GM03348 (cell line): ENCODE measurements around the gene TAF4.
"Not testable (repeated sequence)": the region's sequence is repeated elsewhere in the genome, so short reads cannot be mapped to it uniquely, and the experiment has no call there.

Experiments used
- DNase-seq: peaks from one replicate; pipeline ENCODE4 v3.0.0; 2012; ENCODE audit warnings: low spot score

TAF4 gene, protein sequence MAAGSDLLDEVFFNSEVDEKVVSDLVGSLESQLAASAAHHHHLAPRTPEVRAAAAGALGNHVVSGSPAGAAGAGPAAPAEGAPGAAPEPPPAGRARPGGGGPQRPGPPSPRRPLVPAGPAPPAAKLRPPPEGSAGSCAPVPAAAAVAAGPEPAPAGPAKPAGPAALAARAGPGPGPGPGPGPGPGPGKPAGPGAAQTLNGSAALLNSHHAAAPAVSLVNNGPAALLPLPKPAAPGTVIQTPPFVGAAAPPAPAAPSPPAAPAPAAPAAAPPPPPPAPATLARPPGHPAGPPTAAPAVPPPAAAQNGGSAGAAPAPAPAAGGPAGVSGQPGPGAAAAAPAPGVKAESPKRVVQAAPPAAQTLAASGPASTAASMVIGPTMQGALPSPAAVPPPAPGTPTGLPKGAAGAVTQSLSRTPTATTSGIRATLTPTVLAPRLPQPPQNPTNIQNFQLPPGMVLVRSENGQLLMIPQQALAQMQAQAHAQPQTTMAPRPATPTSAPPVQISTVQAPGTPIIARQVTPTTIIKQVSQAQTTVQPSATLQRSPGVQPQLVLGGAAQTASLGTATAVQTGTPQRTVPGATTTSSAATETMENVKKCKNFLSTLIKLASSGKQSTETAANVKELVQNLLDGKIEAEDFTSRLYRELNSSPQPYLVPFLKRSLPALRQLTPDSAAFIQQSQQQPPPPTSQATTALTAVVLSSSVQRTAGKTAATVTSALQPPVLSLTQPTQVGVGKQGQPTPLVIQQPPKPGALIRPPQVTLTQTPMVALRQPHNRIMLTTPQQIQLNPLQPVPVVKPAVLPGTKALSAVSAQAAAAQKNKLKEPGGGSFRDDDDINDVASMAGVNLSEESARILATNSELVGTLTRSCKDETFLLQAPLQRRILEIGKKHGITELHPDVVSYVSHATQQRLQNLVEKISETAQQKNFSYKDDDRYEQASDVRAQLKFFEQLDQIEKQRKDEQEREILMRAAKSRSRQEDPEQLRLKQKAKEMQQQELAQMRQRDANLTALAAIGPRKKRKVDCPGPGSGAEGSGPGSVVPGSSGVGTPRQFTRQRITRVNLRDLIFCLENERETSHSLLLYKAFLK

DNA sequence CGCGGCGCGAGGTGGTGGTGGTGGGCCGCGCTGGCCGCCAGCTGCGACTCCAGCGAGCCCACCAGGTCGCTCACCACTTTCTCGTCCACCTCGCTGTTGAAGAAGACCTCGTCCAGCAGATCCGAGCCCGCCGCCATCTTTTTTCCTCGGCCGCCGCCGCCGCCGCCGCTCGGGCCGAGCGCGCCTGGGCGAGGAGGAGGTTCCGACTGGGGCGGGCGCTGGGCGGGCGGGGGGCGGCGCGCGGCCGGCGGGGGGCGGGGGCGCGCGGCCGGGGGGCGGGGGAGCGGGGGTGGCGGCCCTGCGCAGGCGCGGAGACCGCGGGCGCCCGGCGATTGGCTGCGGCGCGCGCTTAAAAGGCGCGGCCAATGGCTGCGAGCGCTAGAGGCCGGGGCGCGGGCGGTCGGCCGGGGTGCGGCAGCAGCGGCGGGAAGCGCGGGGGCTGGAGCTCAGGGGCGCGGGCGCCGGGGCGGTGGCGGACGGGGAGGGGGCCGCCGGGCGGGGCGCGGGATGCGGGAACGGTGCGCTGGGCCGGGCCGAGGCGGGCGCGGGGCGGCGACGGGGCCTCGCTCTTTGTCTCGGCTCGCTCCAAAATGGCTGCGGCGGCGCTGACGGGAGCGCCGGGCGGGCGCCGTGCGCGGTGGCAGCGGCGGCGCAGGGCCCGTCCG is at the start of gene TAF4:
Gene TAF4 (minus strand): TSS at position 208 of the 665 bp plus-strand sequence. CDS start 71 bp downstream, at position 137.
- DNase-seq = peak; percentile 100

DNA sequence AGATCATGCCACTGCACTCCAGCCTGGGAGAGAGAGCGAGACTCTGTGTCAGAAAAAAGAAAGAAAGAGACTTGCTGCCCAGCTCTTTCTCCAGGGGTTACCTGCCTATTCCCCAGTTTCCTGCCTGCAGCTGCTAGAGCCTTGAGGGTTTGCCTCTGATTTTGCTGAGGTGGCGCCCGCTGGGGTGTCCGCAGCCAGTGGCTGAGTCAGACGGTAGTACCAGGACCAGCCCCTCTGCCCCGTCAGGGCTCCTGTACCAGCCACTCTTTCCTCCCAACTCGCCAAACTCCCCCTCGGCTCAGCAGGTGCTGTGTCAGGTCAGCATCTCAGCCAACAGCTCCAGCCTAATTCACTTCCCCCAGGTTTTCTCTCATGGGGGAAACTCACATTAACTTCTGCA is 49.2 kb upstream of the TAF4 start:
- no peak for DNase-seq

DNA sequence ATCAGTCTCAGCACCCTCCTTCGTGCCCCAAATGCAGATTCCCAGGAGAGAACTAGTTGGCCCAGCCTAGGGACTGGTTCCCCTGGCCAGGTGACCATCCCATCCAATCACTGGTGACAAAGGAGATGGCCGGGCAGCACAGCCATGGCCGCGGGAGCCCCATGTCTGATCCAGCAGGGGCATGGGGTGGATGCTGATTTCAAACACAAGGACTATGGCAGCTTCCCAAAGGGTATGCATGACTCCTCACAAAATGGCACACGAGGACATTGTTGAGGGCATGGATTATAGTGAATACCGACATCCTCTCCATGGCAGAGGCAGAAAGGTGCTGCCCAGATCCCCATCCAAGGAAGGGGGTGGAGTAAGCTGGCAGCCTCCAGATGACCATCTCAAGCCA is 46.7 kb upstream of the TAF4 start:
- no peak for DNase-seq

DNA sequence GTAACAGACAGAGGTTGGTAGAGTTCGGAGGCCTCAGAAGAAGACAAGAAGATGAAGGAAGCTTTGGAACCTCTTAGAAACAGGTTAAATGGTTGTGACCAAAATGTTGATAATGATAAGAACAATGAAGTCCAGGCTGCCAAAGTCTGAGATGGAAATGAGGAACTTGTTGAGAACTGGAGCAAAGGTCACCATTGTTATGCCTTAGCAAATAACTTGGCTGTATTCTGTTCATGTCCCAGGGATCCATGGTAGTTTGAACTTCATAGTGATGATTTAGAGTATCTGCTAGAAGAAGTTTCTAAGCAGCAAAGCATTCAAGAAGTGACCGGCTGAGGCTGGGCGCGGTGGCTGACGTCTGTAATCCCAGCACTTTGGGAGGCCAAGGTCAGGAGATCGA is 45.5 kb upstream of the TAF4 start:
- DNase-seq = no peak

DNA sequence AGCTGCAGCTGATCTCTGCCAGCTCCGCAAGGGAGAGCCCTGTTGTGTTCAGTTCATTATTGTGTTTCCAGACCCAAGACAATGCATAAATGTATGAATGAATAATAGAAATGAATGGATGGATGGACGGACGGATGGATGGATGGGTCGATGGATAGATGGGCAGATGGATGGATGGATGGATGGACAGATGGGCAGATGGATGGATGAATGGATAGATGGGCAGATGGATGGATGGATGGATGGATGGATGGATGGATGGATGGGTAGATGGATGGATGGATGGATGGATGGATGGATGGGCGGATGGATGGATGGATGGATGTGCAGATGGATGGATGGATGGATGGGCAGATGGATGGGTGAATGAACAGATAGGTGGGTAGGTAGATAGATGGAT is 39.9 kb upstream of the TAF4 start:
- DNase-seq = no peak

DNA sequence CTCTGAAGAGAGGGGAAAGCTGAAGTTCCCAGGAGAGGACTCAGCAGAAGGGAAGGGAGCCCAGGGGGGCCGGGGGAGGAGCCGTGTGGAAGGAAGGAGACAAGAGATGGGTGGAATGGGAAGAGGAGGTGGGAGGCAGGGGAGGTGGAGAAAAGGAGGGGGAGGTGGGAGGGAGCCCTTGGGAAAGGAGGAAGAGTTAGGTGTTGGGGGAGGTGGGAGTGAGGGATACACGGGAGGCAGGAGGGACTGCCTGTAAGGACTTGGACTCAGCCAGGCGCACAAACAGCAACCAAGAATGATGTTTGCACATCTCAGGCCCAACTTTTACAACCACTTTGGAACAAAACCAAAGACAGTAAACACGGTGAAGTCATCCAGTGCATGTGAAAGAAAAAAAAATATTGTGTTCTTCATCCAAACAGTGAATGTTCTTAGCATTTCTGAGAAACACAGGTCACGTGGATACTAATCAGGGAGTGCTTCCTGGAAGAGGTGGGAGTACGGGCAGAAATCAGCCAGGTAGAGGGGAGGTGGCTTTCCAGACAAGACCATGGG is 39.2 kb upstream of the TAF4 start:
- peak; percentile 47 for DNase-seq

DNA sequence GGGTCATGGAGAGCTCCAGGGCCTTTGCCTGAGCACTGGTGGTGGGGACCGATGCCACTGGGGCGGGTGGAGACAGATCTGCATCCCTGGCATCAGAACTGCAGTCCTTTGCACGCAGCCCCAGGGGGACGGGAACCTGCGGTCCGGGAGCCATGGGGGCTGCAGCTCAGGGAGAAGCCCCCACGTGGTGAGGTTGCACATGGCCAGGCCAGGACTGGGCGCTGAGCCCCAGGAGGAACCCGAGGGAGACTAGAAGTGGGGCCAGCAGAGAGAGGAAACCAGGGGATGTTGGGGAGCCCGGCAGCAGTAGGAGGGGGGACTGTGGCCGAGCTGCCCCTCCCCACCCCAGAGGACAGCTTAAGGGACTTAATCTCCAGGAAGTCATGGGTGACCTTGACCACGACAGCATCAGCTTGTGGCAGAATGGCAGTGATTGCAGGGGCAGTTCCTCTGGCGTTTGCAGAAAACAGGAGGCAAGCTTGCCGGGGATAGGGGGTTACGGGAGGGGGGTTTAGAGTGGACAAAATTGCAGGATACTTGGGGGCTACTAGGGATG is 38.6 kb upstream of the TAF4 start:
- no peak for DNase-seq

DNA sequence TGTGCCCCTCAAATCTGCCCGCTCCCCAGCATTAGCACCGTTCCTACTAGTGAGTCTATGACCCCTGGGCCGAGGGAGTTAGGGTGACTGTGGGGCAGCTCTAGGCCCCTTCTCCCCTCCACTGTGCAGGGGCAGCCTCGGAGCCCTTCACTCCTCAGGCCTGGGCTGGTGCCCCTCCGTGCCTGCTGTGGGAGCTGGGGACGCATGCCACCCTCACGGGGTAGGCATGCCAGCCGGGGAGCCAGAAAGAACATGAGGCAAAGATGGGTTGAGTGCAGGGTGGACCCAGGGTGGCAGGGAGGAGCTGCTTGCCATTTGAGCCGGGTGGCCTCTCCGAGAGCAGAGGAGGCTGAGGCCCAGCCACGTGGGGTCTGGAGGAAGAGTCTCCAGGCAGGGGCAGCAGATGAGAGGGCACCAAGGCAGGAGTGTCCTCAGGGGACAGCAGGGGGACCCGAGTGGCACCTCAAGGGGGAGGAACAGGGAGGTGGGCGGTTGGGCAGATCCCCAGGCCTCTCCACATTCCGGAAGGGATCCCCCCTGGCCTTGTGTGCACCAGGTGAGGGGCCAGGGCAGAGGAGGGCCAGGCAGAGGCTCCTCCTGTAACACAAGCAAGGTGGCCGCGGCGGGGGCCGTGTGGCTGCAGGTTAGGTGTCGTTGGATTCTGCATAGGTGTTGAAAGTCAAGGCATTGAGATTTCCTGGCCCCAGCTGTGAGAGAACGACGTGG is 38.0 kb upstream of the TAF4 start:
- DNase-seq = no peak

DNA sequence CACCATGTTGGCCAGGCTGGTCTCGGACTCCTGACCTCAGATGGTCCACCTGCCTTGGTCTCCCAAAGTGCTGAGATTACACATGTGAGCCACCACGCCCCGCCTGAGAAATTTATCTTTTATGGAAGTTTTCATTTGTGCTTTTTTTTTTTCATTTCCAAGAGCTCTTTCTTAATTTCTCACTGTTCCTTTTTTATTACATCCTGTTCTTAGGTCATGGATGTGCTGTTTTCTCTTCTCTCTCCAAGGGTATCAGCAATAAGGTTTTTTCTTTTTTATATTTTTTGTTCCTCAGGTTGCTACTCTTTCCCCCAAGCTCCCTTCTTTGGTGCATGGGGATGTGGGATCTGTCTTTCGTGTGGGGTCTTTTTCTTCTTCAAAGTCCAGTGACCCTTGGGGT is 35.4 kb upstream of the TAF4 start:
- no peak for DNase-seq

DNA sequence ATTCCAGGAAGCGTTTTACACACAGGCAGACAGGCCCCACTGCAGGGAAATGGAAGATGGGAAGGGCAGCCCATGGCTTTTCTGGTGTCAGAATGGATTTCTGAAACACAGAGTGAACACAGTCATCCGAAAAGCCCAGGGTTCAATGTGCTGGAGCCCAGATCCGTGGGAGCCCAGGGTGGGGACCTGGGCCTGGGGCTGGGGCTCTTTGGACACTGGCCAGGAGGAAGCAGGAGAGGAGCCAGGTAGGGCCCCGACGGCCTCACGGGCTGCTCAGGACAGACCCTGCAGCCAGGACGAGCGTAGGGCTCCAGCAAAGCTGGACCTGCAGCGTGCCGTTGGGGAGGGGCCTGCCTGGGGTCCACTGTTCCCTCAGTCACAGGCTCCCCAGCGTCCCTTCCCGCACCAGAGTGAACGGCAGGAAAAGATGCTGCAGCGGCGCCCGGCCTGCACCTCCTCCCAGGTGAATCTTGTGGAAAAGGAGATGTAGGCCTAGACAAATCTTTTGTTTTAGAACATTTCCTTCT is 32.3 kb upstream of the TAF4 start:
- no peak for DNase-seq

DNA sequence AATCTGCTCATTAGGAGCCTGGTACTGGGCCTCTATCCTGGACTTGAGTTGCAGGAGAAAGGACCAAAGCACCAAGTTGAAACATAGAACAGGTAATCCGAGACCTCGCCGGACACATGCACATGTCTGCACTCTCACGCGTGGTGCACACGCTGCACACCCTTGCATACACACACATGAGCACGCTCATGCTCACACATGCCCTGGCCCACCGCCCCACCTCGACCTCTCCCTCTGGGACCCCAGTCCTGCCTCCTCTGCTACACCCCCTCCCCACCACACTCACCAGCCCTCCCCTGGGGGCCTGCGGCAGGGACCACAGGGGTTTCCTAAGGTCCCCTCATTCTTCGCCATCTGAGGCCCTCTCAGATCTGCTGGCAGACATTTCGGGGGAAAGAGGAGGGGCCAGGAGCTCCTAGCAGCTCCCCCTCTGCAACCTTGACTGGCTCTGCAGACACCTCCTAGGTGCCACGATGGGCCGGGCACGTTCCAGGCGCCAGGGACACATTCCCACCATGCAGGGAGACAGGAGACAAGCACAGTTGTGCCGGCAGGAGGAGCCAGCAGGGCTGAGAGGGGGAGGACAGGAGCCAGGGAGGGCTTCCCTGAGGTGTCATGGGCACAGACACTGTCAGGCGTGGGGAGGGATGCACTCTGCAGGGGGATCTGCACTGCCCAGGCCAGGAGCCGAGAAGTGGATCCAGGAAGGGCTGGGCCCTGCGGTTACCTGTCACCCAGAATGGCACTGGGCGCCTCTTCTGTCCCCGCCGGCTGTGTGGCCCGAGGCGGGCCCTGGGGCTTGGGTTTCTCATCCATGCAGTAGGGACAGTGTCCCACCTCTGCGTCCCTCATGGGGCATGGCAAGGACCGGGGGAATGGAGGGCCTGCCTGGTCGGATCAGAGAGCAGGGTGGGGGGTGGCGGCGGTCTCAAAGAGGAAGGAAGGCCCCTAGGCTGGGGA is 31.0 kb upstream of the TAF4 start:
- no peak for DNase-seq

DNA sequence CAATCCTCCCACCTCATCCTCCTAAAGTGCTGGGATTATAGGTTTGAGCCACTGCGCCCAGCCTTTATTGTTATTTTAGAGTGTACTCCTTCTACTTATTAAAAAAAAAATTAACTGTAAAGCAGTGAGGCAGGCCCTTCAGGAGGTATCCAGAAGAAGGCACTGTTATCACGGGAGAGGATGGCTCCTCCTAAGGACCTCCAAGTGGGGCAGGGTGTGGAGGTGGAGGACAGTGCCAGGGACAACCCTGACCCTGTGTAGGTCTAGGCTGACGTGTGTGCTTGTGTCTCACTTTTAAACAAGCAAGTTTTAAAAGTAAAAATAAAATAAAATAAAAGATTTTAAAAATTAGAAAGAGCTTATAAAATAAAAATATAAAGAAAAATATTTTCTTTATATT is 23.7 kb upstream of the TAF4 start:
- no peak for DNase-seq

DNA sequence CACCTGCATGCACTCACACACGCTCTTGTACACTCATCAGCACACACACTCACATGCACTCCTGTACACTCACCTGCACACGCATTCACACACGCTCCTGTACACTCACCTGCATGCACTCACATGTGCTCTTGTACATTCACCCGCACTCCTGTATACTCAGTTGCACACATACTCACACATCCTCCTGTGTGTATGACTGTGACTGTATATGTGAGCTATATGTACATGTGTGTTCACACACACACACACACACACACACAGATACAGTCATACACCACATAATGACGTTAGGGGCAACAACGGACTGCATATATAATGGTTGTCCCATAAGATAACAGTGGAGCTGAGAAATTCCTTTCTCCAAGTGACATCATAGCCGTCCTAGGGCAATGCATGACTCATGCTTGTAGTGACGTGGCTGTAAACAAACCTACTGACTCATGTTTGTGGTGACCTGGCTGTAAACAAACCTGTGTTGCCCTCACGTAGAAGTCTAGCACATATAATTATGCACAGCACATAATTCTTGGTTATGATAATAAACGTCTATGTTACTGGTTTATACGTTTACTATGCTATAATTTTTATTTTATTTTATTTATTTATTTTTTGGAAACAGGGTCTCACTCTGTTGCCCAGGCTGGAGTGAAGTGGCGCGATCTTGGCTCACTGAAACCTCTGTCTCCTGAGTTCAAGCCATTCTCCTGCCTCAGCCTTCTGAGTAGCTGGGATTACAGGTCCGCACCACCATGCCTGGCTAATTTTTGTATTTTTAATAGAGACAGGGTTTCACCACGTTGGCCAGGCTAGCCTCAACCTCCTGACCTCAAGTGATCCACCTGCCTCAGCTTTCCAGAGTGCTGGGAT is 22.8 kb upstream of the TAF4 start:
- DNase-seq = peak; percentile 44

DNA sequence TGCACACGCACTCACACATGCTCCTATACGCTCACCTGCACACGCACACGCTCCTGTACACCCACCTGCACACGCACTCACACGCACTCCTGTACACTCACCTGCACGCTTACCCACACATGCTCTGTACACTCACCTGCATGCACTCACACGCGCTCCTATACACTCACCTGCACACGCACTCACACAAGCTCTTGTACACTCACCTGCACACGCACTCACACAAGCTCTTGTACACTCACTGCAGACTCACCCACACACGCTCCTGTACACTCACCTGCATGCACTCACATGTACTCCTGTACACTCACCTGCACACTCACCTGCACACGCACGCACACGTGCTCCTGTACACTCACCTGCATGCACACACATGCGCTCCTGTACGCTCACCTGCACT is 22.0 kb upstream of the TAF4 start:
- DNase-seq = no peak

DNA sequence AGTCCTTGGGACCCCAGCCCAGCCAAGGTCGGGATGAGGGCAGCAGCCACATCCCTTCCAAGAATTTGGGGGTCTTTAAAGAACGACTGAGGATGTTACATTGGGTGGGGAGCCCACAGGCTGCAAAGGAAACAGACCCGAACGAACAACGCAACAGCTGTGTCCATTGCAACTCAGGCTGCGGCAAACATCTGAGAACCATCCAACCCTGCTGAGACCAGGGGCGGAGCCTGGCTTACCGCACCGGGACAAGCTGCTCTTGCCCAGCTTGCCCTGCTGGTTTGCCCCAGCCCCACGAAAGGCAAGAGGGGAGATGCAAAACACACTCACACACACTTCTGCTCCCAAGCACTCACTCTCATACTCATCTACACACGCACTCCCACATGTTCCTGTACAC is 21.5 kb upstream of the TAF4 start:
- DNase-seq = no peak

DNA sequence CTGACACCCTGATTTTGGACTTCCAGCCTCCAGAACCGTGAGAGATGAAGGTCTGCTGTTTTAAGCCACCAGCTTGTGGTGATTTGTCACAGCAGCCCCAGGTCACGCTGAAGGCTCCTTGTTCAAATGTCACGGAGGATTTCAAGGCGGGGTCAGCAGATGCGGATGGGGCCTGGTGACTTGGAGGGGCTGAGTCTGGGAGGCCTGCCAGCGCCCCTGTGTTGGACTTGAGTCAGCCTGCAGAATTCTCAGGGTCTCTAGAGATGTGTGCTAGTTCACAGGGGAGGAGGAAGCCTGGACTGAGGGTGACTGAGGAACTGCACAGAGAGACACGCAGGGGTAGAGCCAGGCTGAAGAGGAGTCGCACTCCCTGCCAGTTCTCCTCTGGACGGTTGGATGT is 19.5 kb upstream of the TAF4 start:
- no peak for DNase-seq

DNA sequence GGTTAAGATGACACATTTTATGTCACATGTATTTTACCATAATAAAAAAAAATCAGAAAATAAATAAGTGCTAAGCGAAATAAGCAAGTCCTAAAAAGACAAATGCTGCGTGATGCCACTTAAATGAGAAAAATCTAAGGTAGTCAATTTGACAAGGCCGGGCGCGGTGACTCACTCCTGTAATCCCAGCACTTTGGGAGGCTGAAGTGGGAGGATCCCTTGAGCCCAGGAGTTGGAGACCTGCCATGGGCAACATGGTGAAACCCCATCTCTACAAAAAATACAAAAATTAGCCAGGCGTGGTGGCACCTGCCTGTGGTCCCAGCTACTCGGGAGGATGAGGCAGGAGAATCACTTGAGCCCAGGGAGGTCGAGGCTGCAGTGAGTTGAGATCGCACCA is 18.5 kb upstream of the TAF4 start:
- not testable (repeated sequence) for DNase-seq

DNA sequence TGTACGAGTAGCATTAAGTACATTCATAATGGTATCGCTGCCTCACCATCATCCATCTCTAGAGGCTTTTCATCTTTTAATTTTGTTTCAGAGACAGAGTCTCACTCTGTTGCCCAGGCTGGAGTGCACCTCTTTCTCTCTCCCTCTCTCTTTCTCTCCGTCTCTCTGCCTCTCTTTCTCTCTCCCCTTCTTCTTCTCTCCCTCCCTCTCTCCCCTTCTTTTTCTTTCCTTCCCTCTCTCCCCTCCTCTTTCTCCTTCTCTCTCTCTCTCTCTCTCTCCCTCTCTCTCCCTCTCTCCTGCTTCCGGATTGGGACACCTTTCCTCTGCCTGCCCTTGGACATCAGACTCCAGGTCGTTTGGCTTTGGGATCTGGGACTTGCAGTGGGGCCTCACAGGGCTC is 17.6 kb upstream of the TAF4 start:
- no peak for DNase-seq
